SH-SY5Y (cell line): Measurements from ENCODE around the gene MRPL20.

ENCODE experiments used
- GATA2 ChIP-seq: IDR thresholded peaks from 2 replicates; pipeline ENCODE4 v1.6.1; 2011; ENCODE audit warnings: mild to moderate bottlenecking, low read depth, low read length
- GATA3 ChIP-seq: IDR thresholded peaks from 2 replicates; pipeline ENCODE4 v1.6.1; 2011; ENCODE audit warnings: low read depth, mild to moderate bottlenecking, low read length, moderate library complexity

DNA sequence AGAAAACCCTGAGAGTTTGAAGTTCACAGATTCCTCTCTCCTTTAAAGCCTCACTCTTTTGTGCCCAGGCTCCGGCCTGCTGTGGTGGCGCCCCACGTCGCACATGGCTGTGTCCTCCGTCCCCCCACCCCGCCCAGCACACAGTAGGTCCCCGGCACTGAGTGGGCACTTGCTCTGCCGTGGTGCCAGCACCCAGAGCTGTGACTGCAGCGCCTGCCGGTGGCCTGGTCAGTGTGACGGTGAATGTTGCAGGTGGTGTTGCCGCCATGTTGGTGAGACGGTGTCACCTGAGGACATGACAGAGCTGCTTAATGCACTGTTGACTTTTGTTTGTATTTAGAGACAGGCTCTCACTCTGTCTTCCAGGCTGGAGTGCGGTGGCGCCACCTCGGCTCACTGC lies 45.8 kb upstream of the MRPL20 start:
- no peak for TF ChIP-seq GATA3
- no peak for TF ChIP-seq GATA2
